ENCODE data around the gene TAGLN2.

Gene TAGLN2

DNA sequence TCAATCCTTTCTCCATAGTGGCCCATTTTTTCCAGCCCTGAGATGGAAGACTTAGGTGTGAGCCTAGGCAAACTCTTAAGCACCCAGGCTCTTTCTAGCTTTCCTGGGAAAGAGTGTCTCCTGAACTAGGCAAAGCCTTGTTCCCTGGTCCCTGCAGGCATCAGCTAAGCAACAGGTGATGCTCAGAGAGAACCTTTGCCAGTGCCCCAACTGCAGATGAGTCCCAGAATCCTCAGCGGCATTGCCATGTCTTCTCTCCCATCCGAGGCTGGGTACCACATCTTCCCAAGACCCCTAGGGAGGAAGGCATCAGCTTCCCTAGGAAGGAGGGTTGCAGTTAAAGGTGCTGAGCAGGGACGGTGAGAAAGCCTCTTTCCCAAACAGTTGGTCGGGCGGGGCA, 54.6 kb downstream of the TAGLN2 start:
- no peak for DNase-seq (ENCODE audit: low spot score)

DNA sequence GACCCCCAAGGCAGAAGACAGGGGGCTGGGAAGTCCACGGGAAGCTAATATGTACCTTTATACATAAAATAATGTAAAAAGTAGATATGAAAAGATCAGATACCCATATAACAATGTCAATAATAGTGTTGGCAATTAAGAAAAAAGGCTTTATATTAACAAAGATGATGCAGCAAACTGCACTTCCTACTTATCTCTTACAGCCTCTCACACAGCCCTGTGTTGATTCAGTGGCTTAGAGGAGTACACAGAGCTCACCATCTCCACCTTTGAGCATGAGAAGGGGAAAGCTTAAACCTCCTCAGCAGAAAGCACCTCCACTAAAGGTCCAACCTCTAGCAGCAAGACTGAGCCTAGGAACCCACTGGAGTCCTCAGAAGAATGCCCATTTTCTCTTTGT, 55.7 kb downstream of the TAGLN2 start:
- DNase-seq (ENCODE audit: low spot score), result no peak

DNA sequence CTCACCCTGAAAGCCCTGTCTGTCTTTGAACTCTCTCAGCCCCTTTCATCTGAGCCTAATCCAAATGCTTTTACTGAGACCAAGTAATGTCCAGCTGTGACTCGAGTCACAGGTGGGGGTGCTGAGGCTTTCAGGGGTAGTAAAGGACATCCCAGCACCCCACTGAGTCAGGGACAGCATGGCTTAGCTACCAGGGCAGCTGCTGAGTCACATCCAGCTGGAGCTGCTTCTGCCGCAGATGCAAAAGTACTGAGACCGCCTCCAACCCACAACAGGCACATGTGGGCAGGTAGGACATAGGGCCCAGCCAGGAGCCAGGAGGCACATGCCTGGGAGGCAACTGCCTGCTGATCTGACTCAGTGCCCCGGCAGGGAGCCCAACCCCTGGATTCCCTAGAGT, 56.1 kb downstream of the TAGLN2 start:
- DNase-seq (ENCODE audit: low spot score), result peak; percentile 69

DNA sequence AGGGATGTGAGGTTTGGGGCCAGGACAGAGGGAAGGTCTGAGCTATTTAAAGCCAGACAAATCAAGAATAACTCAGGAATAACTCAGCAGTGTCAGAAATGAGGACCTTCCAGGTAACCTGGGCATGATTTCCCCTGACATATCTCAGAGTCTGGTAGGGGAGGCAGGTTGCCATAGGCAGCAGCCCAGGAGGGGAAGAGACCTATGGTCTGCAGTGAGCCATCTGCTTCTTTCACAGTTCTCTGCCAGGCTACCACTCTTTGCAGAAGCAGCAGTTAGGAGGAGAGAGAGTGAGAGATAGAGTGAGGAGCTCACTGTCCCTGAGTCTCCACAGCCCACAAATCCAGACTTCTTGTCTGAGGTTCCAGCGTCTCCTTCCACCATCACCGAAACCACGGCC, 56.5 kb downstream of the TAGLN2 start:
- no peak for DNase-seq (ENCODE audit: low spot score)

Data from AG08395 (cell line).